ENCODE results near the gene CLSTN3. TPM values are rescaled to one million over a fixed set of nuclear protein-coding genes. Genes with fewer than 3 reads are reported as not detected.

Gene CLSTN3
- total and polyA plus RNA-seq, 10 of the 15 experiments (the other 5 are each of a cell fraction or from before 2014, with no cell fraction given): 0.09 to 35.9 (median 11.3) TPM

- peak; percentile 13 for FAIRE-seq
- TF ChIP-seq MTA2 (IDR thresholded peaks at IDR 0.05; ENCODE audit: low read depth) (peak; percentile 29), USF2 (IDR thresholded peaks at IDR 0.05; ENCODE audit: borderline replicate concordance, low read depth, low read length) (no peak), CUX1 (IDR thresholded peaks at IDR 0.05; ENCODE audit: insufficient replicate concordance, low read depth, low read length) (no peak), IRF3 (IDR thresholded peaks at IDR 0.05) (no peak), ZNF687 (IDR thresholded peaks at IDR 0.05) (no peak), CHD2 (IDR thresholded peaks at IDR 0.05; ENCODE audit: borderline replicate concordance, low read depth, low read length) (no peak), ZZZ3 (IDR thresholded peaks at IDR 0.05; ENCODE audit: control insufficient read depth, insufficient read length, low read depth) (no peak), TCF7 (IDR thresholded peaks at IDR 0.05; ENCODE audit: borderline replicate concordance) (no peak), ZNF217 (IDR thresholded peaks at IDR 0.05) (no peak), CBX5 (IDR thresholded peaks at IDR 0.05; ENCODE audit: low read depth) (no peak)
These were observed 730 bp downstream of the CLSTN3 start for GRCh38 chr12:7130701-7131501.

More at GRCh38 chr12:7130701-7131501, 730 bp downstream of the CLSTN3 start:
- no peak overlapping the region for H3K27ac ChIP-seq (ENCODE audit: control insufficient read depth, insufficient read depth)
- no peaks in the 10 kb centered on the region for H4K20me1 ChIP-seq (ENCODE audit: control insufficient read depth, insufficient read depth)
- 2% methylated on average over 31 of the region's 32 CpGs for WGBS (ENCODE audit: insufficient coverage, insufficient replicate concordance, low lambda C conversion rate, missing lambda C conversion rate)
- CTCF ChIA-PET: interaction anchor here (0.6 to 1.8 kb wide), 6 partner anchors 10 to 113 kb away, joined by 3 to 8 read pairs (median 4); partner anchors contain the start of gene LPCAT3
- intact Hi-C loops (cut with micrococcal nuclease; ENCODE audit: unreplicated experiment) (no loop called here), in situ Hi-C loops (cut with MboI) (no loop called here)
- H3K9ac ChIP-seq (ENCODE audit: control insufficient read depth, insufficient read depth, low read length): peak overlapping the region; percentile 72; the same call in 1 of the 2 replicates
- BruUV-seq (replicated peaks): no TSS peak
- H3K4me2 ChIP-seq (ENCODE audit: control insufficient read depth, insufficient read depth): peak overlapping the region; percentile 62
- H2AFZ ChIP-seq (ENCODE audit: control insufficient read depth, low read depth, low read length): peak overlapping the region; percentile 31; the same call in 1 of the 2 replicates
- H3K4me3 ChIP-seq: peak overlapping the region; percentile 85
- H3K27me3 ChIP-seq (replicated peaks in 1 of 2; ENCODE audit: control insufficient read depth in 2 of 2, insufficient read depth in 2 of 2, low read length in 1 of 2): no peaks in the 10 kb centered on the region
- SMC1A ChIA-PET (ENCODE audit: uncharacterized antibody, unreplicated experiment): interaction anchor here (0.9 to 1.1 kb wide), 2 partner anchors 10 to 18 kb away, joined by 3 read pairs; no protein-coding TSS in a partner anchor
- ATAC-seq (peak; percentile 79), DNase-seq (ENCODE audit: low read depth, low spot score) (no peak)
- peaks cover 13% of the 10 kb centered on the region for H3K4me1 ChIP-seq (ENCODE audit: control insufficient read depth, insufficient read depth, low read length)
- no peaks in the 10 kb centered on the region for H3K79me2 ChIP-seq (ENCODE audit: control insufficient read depth, insufficient read depth, low read length)
- no peaks in the 10 kb centered on the region for H3K9me3 ChIP-seq (replicated peaks; ENCODE audit: control insufficient read depth, insufficient read depth, low read length)
- RAD21 ChIA-PET (ENCODE audit: unreplicated experiment): interaction anchor here (1.0 to 1.2 kb wide), 2 partner anchors 18 to 24 kb away, joined by 3 read pairs; no protein-coding TSS in a partner anchor
- POLR2A ChIA-PET: interaction anchor here (0.6 to 0.7 kb wide), 2 partner anchors 11 to 705 kb away, joined by 3 read pairs; no protein-coding TSS in a partner anchor
- peaks cover 0 to 5% of the 10 kb centered on the region in 2 experiments; a peak in 3 of 4 replicates for H3K36me3 ChIP-seq (ENCODE audit: control insufficient read depth in 2 of 2, insufficient read depth in 2 of 2, low read length in 1 of 2)
